Testis (tissue), 3 donors: ENCODE data around the gene BCAS3. TPM values are rescaled to one million over a fixed set of nuclear protein-coding genes. Genes with fewer than 3 reads are reported as not detected.
"Not testable (repeated sequence)": the region's sequence is repeated elsewhere in the genome, so short reads cannot be mapped to it uniquely, and the experiment has no call there.

ENCODE experiments used
- DNase-seq: peaks from one replicate; pipeline ENCODE4 v3.0.0-alpha.2; 2019
- H3K27ac ChIP-seq, 2 donors: fragments of 200-600 bp; sonication (generic); one replicate each; pipeline ENCODE4 v1.5.1; 2019
- H3K27me3 ChIP-seq: fragments of 200-600 bp; sonication (generic); one replicate; pipeline ENCODE4 v1.5.1; 2019
- H3K36me3 ChIP-seq: fragments of 200-600 bp; sonication (generic); one replicate; pipeline ENCODE4 v1.5.1; 2017; ENCODE audit warnings: low read depth; ENCODE audit errors: missing control alignments
- H3K4me1 ChIP-seq: fragments of 200-600 bp; sonication (generic); one replicate; pipeline ENCODE4 v1.5.1; 2019
- H3K4me3 ChIP-seq, 2 donors: fragments of 200-600 bp; sonication (generic); one replicate each; pipeline ENCODE4 v1.5.1; 2017 to 2019
- H3K9me3 ChIP-seq: fragments of 200-600 bp; sonication (generic); one replicate; pipeline ENCODE4 v1.5.1; 2017
- CTCF ChIP-seq, 3 experiments: fragments of 450-650 bp in 2 of 3; fragments of 200-600 bp in 1 of 3; sonication (generic) in 1 of 3; IDR thresholded peaks; one replicate each; pipeline ENCODE4 v1.5.1; 2016 to 2019; ENCODE audit warnings: antibody characterized with exemption in 3 of 3, mild to moderate bottlenecking in 2 of 3, moderate library complexity in 1 of 3
- POLR2A ChIP-seq: fragments of 450-650 bp; IDR thresholded peaks from one replicate; pipeline ENCODE4 v1.6.1; 2017; ENCODE audit warnings: antibody characterized with exemption, mild to moderate bottlenecking, moderate library complexity
- WGBS, 2 donors: methylation state at CpG; one replicate each; pipeline ENCODE4 v1.1.5; 2018; 5-methylcytosine and 5-hydroxymethylcytosine counted together
- intact Hi-C: fragments of 100-400 bp; cut with DNase I; formaldehyde crosslinking; loops from one replicate; pipeline ENCODE4 v1.15.1; 2023; ENCODE audit warnings: low total_unique reads
- polyA plus RNA-seq: library from polyadenylated mRNA; stranded (reverse); fragments of 350-450 nt; fragmentation: Illumina TruSeq; extraction: RNeasy Lipid Tissue Mini Kit (QIAGEN cat#74804); gene quantifications from one replicate; pipeline ENCODE4 v1.2.3, GENCODE V29; 2014; ENCODE audit warnings: low read depth, low replicate concordance; ENCODE audit not compliant: insufficient read depth
- total RNA-seq, 2 donors: library from RNA; depleted of rRNA; stranded (reverse); fragments of >200 nt; gene quantifications; one replicate each; pipeline ENCODE4 v1.2.3, GENCODE V29; 2016

The BCAS3 gene
- total and polyA plus RNA-seq, 3 donors from 2014 or later = 54.8 to 96.7 (median 73.0) TPM

DNA sequence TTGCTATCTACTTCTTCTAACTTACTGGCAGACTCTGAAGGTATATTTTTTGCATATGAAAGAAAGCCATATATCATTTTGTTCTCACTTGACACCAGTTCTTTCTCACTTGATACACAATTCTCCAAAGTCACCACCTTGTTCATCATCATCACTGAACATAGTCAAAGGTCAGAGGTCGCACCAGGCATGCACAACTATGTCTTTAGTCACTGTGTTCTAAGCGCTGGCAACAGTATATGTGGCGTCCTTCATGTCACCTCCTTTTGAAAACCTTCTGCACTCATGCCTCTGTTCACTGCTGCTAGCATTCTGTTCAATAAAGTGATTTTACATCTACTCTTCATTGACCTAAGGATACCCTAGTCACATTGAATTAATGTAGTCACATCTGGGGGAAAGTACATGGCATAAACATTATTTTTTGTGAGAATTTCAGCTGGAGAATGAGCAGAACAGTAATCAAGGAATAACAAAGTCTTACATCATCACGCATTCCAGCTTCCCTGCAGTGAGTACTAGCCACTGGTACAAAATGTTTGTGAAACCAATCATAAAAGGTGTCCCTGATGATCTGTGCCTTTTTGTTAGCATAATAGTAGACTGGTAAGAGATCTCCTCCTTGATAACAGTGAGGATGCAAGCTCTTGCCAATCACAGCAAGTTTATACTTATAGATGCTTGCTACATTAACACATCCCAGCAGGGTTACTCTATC lies 754.1 kb downstream of the BCAS3 start:
- intact Hi-C loops = no loop called here
- DNase-seq = no peak
- WGBS, 2 donors = 81 to 90% methylated on average over 4 of the region's 4 CpGs

GRCh38 chr17:61436273-61436672 lies 758.6 kb downstream of the BCAS3 start:
- Histone ChIP-seq H3K36me3 (no peaks in the 10 kb centered on the region), H3K4me1 (no peaks in the 10 kb centered on the region), H3K27me3 (no peaks in the 10 kb centered on the region), H3K27ac (no peak overlapping the region), H3K4me3 (no peak overlapping the region), H3K9me3 (no peaks in the 10 kb centered on the region)
- DNase-seq = no peak
- TF ChIP-seq POLR2A = no peak
- TF ChIP-seq CTCF (IDR thresholded peaks at IDR 0.05) = no peak
- intact Hi-C loops = no loop called here

More for the DNA sequence above, 754.1 kb downstream of the BCAS3 start:
- H3K9me3 ChIP-seq = no peaks in the 10 kb centered on the region
- H3K36me3 ChIP-seq = no peaks in the 10 kb centered on the region
- H3K27me3 ChIP-seq = no peaks in the 10 kb centered on the region
- H3K4me3 ChIP-seq = no peak overlapping the region
- no peak for TF ChIP-seq CTCF (IDR thresholded peaks at IDR 0.05)
- TF ChIP-seq POLR2A = no peak
- no peaks in the 10 kb centered on the region for H3K4me1 ChIP-seq
- H3K27ac ChIP-seq = no peak overlapping the region

DNA sequence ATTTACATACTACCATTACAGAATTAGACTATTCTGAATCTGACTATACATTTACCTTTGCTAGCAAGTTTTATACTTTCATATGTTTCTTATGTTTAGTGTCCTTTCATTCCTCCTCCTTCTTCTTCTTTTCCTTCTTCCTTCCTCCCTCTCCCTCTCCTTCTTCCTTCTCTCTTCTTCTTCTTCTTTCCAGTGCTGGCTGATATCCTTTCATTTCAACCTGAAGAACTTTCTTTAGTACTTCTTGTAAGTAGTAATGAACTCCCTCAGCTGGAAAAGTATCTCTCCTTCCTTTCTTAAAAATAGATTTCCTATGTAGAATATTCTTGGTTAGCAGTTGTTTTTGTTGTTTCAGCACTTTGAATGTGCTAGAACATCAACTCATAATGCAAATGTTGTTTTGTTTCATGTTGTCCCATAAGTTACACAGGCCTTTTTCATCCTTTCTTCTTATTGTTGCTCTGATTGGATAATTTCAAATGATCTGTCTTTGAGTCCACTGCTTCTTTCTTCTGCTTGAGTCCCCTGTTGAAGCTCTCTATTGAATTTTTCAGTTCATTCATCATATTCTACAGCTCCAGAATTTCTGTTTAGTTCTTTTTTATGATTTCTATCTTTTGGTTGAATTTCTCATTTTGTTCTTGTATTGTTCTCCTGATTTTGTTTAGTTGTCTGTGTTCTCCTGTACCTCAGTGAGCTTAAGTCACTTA lies 759.5 kb downstream of the BCAS3 start:
- no peaks in the 10 kb centered on the region for H3K4me1 ChIP-seq
- no peaks in the 10 kb centered on the region for H3K9me3 ChIP-seq
- intact Hi-C loops = no loop called here
- TF ChIP-seq CTCF (IDR thresholded peaks at IDR 0.05) (no peak), POLR2A (no peak)
- H3K36me3 ChIP-seq = no peaks in the 10 kb centered on the region
- H3K27me3 ChIP-seq = no peaks in the 10 kb centered on the region
- no peak for DNase-seq
- H3K4me3 ChIP-seq = no peak overlapping the region
- H3K27ac ChIP-seq = no peak overlapping the region

DNA sequence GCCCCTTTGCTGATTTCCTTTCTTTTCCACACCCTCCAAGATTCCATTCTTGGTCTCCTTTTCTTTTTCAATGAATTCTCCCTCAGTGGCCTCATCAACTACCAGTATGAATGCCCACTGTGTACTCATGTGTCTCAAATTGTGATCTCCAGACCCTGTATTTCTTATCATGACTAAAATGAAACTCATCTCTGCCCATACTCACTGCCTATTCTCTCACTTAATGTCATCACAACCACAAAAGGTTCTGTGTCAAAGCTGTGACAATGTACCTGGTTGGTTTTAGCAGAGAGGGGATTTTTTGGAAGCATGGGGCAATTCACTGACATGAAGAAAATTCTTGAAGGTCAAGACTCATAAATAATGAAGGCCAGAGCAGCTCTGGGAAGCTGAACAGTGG lies 763.0 kb downstream of the BCAS3 start:
- TF ChIP-seq CTCF (IDR thresholded peaks at IDR 0.05) (no peak), POLR2A (no peak)
- DNase-seq = no peak
- Histone ChIP-seq H3K27me3 (no peaks in the 10 kb centered on the region), H3K27ac (no peak overlapping the region), H3K9me3 (no peaks in the 10 kb centered on the region), H3K4me1 (no peaks in the 10 kb centered on the region), H3K4me3 (no peak overlapping the region), H3K36me3 (no peaks in the 10 kb centered on the region)
- intact Hi-C loops = no loop called here

GRCh38 chr17:61441507-61441906 lies 763.9 kb downstream of the BCAS3 start:
- H3K4me1 ChIP-seq, H3K36me3 ChIP-seq, H3K27me3 ChIP-seq, H3K4me3 ChIP-seq, intact Hi-C loops, H3K27ac ChIP-seq, DNase-seq, H3K9me3 ChIP-seq: not testable (repeated sequence)
- 89 to 97% methylated on average over 6 of the region's 6 CpGs for WGBS, 2 donors
